Peyer's patch (tissue), 4 donors: ENCODE results near the gene CDKAL1. TPM values are rescaled to one million over a fixed set of nuclear protein-coding genes. Genes with fewer than 3 reads are reported as not detected.

Experiments used
- DNase-seq, 3 donors: peaks; one replicate each; pipeline ENCODE4 v3.0.0-alpha.2; 2017 to 2019
- H3K27ac ChIP-seq, 4 donors: fragments of 200-600 bp; sonication (generic); one replicate each; pipeline ENCODE4 v1.5.1; 2016 to 2019
- H3K27me3 ChIP-seq, 2 donors: fragments of 200-600 bp; sonication (generic); one replicate each; pipeline ENCODE4 v1.5.1; 2019
- H3K36me3 ChIP-seq, 3 donors: fragments of 200-600 bp; sonication (generic); one replicate each; pipeline ENCODE4 v1.5.1; 2016 to 2019
- H3K4me1 ChIP-seq, 4 donors: fragments of 200-600 bp; sonication (generic); one replicate each; pipeline ENCODE4 v1.5.1; 2016 to 2019
- H3K4me3 ChIP-seq, 4 donors: fragments of 200-600 bp; sonication (generic); 1 replicate in 3 of 4; 2 replicates in 1 of 4; pipeline ENCODE4 v1.5.1; 2016 to 2019; ENCODE audit warnings: mild to moderate bottlenecking in 1 of 4
- H3K9me3 ChIP-seq, 4 donors: fragments of 200-600 bp; sonication (generic); one replicate each; pipeline ENCODE4 v1.5.1; 2016 to 2019; ENCODE audit warnings: mild to moderate bottlenecking in 1 of 4
- POLR2A ChIP-seq, 2 donors: fragments of 450-650 bp; IDR thresholded peaks; one replicate each; pipeline ENCODE4 v1.5.1; 2017; ENCODE audit warnings: antibody characterized with exemption in 2 of 2, mild to moderate bottlenecking in 2 of 2, moderate library complexity in 2 of 2
- total RNA-seq, 4 donors: library from RNA; depleted of rRNA; stranded (reverse); fragments of >200 nt; gene quantifications; one replicate each; pipeline ENCODE4 v1.1.0, GENCODE V29; 2016
- TF ChIP-seq, protein P1 (sequence below), 6 experiments: fragments of 450-650 bp in 4 of 6; fragments of 200-600 bp in 2 of 6; sonication (generic) in 1 of 6; IDR thresholded peaks; one replicate each; pipeline ENCODE4 v1.5.1; 2017 to 2019; ENCODE audit warnings: antibody characterized with exemption in 6 of 6, mild to moderate bottlenecking in 3 of 6, moderate library complexity in 1 of 6

Gene CDKAL1
- total RNA-seq, 4 donors from 2014 or later = 10.3 to 31.4 (median 11.6) TPM

GRCh38 chr6:20629509-20629908 lies 95.3 kb downstream of the CDKAL1 start:
- DNase-seq = no peak
- TF ChIP-seq, protein P1, sequence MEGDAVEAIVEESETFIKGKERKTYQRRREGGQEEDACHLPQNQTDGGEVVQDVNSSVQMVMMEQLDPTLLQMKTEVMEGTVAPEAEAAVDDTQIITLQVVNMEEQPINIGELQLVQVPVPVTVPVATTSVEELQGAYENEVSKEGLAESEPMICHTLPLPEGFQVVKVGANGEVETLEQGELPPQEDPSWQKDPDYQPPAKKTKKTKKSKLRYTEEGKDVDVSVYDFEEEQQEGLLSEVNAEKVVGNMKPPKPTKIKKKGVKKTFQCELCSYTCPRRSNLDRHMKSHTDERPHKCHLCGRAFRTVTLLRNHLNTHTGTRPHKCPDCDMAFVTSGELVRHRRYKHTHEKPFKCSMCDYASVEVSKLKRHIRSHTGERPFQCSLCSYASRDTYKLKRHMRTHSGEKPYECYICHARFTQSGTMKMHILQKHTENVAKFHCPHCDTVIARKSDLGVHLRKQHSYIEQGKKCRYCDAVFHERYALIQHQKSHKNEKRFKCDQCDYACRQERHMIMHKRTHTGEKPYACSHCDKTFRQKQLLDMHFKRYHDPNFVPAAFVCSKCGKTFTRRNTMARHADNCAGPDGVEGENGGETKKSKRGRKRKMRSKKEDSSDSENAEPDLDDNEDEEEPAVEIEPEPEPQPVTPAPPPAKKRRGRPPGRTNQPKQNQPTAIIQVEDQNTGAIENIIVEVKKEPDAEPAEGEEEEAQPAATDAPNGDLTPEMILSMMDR (IDR thresholded peaks at IDR 0.05) = no peak
- no peak for TF ChIP-seq POLR2A (IDR thresholded peaks at IDR 0.05)
- H3K4me1 ChIP-seq = no peaks in the 10 kb centered on the region
- H3K27me3 ChIP-seq = no peaks in the 10 kb centered on the region
- H3K9me3 ChIP-seq = no peaks in the 10 kb centered on the region
- no peak overlapping the region for H3K4me3 ChIP-seq
- no peaks in the 10 kb centered on the region for H3K36me3 ChIP-seq
- H3K27ac ChIP-seq = no peak overlapping the region

DNA sequence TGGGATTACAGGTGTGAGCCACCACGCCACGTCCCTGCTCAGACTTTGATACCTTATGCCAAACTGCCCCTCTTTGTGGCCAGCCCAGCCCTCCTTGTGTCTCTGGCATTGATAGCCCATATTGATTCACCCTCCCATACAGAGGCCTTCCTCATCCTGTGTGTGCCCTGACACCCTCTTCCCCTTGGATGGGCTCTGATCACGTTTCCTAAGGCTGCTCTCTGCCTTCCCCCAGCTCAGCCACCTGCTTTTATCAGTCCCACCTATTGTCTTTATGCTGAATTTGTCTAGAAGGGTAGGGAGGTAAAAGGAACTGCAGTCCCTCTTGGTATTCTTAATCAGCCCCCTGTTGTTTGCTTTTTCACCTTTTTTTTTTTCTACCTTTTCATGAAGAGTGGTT lies 95.9 kb downstream of the CDKAL1 start:
- H3K27ac ChIP-seq = no peak overlapping the region
- no peak overlapping the region for H3K4me3 ChIP-seq
- H3K36me3 ChIP-seq = no peaks in the 10 kb centered on the region
- TF ChIP-seq, protein P1 (IDR thresholded peaks at IDR 0.05) = no peak
- no peak for TF ChIP-seq POLR2A (IDR thresholded peaks at IDR 0.05)
- DNase-seq = no peak
- no peaks in the 10 kb centered on the region for H3K9me3 ChIP-seq
- no peaks in the 10 kb centered on the region for H3K4me1 ChIP-seq
- no peaks in the 10 kb centered on the region for H3K27me3 ChIP-seq

DNA sequence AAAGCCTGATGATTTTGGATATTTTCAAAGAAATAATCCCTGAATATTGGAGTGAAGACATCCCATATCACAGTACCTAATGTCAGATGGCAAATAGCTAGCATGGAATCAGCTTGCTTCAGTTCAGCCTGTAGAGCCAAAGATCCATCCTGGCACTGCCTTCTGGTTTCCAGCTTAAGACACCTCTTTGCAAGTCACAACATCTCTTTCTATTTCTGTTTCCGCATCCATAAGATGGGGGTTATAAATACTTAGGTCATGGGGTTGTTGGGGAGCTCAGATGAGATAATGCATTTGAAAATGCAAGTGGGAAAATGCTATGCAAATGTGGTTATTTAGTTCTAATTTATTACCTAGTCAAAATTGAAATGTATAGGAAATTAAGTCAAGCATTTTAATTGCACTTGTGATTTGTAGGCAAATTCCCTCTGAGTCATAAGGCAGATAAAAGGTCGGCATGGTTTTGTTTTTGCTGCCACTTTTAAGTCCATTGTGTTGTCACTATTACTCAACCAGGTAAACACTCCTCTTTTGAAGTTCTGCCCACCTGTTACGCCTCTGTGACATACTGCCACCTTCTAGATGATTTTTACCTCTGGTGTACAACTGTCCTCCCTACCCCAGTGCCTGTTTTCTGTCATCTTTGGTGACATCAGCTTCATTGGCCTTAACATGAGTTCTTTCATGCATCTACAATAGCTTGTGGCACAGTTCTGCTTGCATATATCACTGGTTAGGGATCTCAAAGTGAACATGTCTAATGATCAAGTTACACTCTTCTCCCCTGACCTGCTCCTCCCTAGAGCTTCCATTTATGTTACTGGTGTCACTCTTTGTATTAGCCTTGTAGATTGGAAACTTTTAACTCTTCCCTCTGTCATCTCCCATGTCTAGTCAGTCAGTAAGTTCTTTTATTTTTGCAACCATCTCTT lies 96.6 kb downstream of the CDKAL1 start:
- Histone ChIP-seq H3K4me1 (no peaks in the 10 kb centered on the region), H3K36me3 (no peaks in the 10 kb centered on the region), H3K9me3 (no peaks in the 10 kb centered on the region), H3K4me3 (no peak overlapping the region), H3K27ac (no peak overlapping the region), H3K27me3 (no peaks in the 10 kb centered on the region)
- DNase-seq = no peak
- no peak for TF ChIP-seq POLR2A (IDR thresholded peaks at IDR 0.05)
- TF ChIP-seq, protein P1 (IDR thresholded peaks at IDR 0.05) = no peak

- no peaks in the 10 kb centered on the region for H3K9me3 ChIP-seq
- H3K27me3 ChIP-seq = no peaks in the 10 kb centered on the region
- DNase-seq = no peak
- no peaks in the 10 kb centered on the region for H3K4me1 ChIP-seq
- no peak overlapping the region for H3K27ac ChIP-seq
- TF ChIP-seq, protein P1 (IDR thresholded peaks at IDR 0.05) = no peak
- TF ChIP-seq POLR2A (IDR thresholded peaks at IDR 0.05) = no peak
- H3K36me3 ChIP-seq = no peaks in the 10 kb centered on the region
- H3K4me3 ChIP-seq = no peak overlapping the region
Observed at GRCh38 chr6:20631549-20631924, 97.3 kb downstream of the CDKAL1 start.

DNA sequence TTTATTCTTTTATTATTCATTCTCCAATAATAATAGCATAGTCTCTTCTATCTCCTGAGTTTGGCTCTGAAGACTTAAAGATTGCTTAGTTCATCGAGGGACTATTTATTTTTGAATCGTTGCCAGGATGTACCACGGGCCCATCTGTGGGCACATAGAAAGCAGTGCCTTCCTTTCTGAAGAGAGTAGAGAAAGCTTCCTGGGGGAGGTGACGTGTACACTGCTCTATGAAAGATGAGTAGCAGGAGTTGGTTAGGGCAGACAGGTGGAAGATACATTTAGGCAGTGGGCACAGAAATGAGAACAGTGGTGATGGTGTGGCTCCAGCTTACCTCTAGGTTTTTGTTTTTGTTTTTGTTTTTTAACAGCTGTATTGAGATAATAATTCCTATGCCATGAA lies 98.4 kb downstream of the CDKAL1 start:
- Histone ChIP-seq H3K36me3 (no peaks in the 10 kb centered on the region), H3K4me3 (no peak overlapping the region), H3K27ac (no peak overlapping the region), H3K9me3 (no peaks in the 10 kb centered on the region), H3K27me3 (no peaks in the 10 kb centered on the region), H3K4me1 (no peaks in the 10 kb centered on the region)
- TF ChIP-seq POLR2A (IDR thresholded peaks at IDR 0.05) = no peak
- TF ChIP-seq, protein P1 (IDR thresholded peaks at IDR 0.05) = no peak
- DNase-seq = no peak
